ENCODE results near the gene DPH6.

- TF ChIP-seq EZH2 (IDR thresholded peaks at IDR 0.05), result no peak
- TF ChIP-seq POLR2AphosphoS5 (IDR thresholded peaks at IDR 0.05; ENCODE audit: borderline replicate concordance, low read depth, low read length), result no peak
- TF ChIP-seq FOXP2 (optimal IDR thresholded peaks at IDR 0.05; ENCODE audit: control extremely low read depth, extremely low read length, insufficient read depth), result no peak
Measured at GRCh38 chr15:35519541-35520149, 26.3 kb downstream of the DPH6 start.
